ENCODE results near the gene TAAR8.
"Not testable (repeated sequence)": the region's sequence is repeated elsewhere in the genome, so short reads cannot be mapped to it uniquely, and the experiment has no call there.

Gene TAAR8

DNA sequence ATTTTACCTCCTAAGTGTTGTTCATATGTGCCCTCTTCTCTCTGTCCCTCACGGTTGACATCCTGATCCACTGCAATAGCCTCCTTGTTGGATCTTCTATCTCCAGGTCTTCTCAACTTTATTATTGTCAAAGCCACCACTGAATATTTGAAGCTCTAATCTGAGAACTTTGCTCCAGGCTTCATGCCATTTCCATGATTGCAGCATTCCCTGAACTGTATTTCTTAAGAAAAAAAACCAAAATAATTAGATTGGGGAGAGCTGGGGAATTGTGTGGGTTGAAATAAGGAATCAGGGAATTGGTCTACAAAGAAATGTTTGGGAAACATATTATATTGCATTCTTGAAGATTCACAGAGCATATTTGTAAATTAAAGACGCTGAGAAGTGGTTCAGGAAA is 37.1 kb upstream of the TAAR8 start:
- Histone ChIP-seq H3K4me1 (ENCODE audit: insufficient read depth, low read length) (peaks cover 13% of the 10 kb centered on the region), H3K27ac (ENCODE audit: low read depth, low read length) (no peak overlapping the region), H3K9me3 (ENCODE audit: low read length) (no peaks in the 10 kb centered on the region), H3K9ac (ENCODE audit: low read length) (no peak overlapping the region), H3K36me3 (ENCODE audit: insufficient read depth, low read length) (no peaks in the 10 kb centered on the region), H3K4me3 (ENCODE audit: low read depth in 1 of 2, low read length in 2 of 2) (no peak overlapping the region), H3K27me3 (ENCODE audit: control insufficient read depth in 1 of 2, insufficient read depth in 2 of 2, low read length in 2 of 2) (no peaks in the 10 kb centered on the region)

DNA sequence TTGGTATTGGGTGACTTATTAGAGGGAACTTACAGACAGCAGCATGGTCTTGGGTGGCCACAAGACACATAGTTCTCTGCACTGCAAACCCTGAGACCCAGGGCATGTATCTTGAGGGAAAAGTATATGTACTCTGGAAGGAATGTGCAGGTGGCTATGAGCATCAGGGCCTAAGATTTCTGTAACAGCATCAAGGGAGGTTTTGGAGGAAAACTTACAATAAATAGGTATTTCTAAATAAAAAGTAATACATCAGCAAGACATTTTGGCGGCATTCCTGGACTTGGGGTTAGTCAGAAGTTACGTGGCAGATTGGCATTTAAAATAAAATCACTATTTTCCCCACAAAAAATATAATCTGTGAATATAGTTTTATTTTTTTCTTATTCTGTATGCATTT is 31.5 kb upstream of the TAAR8 start:
- Histone ChIP-seq H3K27ac (ENCODE audit: low read depth, low read length) (no peak overlapping the region), H3K36me3 (ENCODE audit: insufficient read depth, low read length) (no peaks in the 10 kb centered on the region), H3K4me3 (ENCODE audit: low read depth in 1 of 2, low read length in 2 of 2) (no peak overlapping the region), H3K9ac (ENCODE audit: low read length) (no peak overlapping the region), H3K4me1 (ENCODE audit: insufficient read depth, low read length) (no peaks in the 10 kb centered on the region), H3K9me3 (ENCODE audit: low read length) (no peaks in the 10 kb centered on the region), H3K27me3 (ENCODE audit: control insufficient read depth in 1 of 2, insufficient read depth in 2 of 2, low read length in 2 of 2) (no peaks in the 10 kb centered on the region)

DNA sequence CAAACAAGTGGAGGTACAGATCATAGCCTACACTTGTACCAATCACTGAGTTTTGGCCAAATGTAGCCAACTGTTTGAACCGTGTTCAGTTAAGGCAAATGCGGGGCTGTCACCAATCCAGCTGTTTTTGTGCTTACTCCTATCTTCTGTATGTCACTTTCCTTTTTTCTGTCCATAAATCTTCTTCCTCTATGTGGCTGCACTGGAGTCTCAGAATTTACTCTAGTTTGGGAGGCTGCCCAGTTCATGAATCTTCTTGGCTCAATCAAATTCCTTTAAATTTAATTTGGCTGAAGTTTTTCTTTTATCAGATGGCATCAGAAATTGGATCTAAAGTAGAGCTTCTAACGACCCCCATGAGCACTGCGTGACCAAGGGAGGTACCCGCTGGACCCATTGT is 27.8 kb upstream of the TAAR8 start:
- no peak overlapping the region for H3K4me3 ChIP-seq (ENCODE audit: low read depth in 1 of 2, low read length in 2 of 2)
- no peaks in the 10 kb centered on the region for H3K9me3 ChIP-seq (ENCODE audit: low read length)
- no peak overlapping the region for H3K9ac ChIP-seq (ENCODE audit: low read length)
- no peaks in the 10 kb centered on the region for H3K27me3 ChIP-seq (ENCODE audit: control insufficient read depth in 1 of 2, insufficient read depth in 2 of 2, low read length in 2 of 2)
- no peaks in the 10 kb centered on the region for H3K36me3 ChIP-seq (ENCODE audit: insufficient read depth, low read length)
- H3K4me1 ChIP-seq (ENCODE audit: insufficient read depth, low read length), result no peaks in the 10 kb centered on the region
- H3K27ac ChIP-seq (ENCODE audit: low read depth, low read length), result no peak overlapping the region

DNA sequence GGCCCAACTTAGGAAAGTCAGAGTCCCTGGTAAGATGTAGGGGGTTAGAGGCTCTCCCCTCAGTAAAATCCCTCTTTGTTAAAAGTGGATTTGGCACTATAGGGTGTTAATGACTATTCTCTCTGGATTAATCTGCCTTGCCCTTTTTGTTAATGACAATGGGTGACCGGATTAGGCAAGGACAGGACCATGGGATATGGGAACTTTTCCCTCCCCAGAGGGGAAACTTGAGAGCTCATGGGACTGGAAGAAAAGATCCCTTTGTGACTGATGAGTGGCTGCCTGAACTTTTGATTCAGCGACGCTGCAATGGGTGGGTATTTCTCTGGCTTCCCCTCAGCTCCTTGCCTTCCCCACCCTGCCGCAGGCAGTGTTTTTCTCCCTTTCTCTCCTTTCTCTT is 26.6 kb upstream of the TAAR8 start:
- H3K27ac ChIP-seq (ENCODE audit: low read depth, low read length), result no peak overlapping the region
- H3K27me3 ChIP-seq (ENCODE audit: control insufficient read depth in 1 of 2, insufficient read depth in 2 of 2, low read length in 2 of 2), result no peaks in the 10 kb centered on the region
- H3K4me3 ChIP-seq (ENCODE audit: low read depth in 1 of 2, low read length in 2 of 2), result no peak overlapping the region
- no peaks in the 10 kb centered on the region for H3K4me1 ChIP-seq (ENCODE audit: insufficient read depth, low read length)
- no peaks in the 10 kb centered on the region for H3K36me3 ChIP-seq (ENCODE audit: insufficient read depth, low read length)
- H3K9me3 ChIP-seq (ENCODE audit: low read length), result no peaks in the 10 kb centered on the region
- H3K9ac ChIP-seq (ENCODE audit: low read length), result no peak overlapping the region

DNA sequence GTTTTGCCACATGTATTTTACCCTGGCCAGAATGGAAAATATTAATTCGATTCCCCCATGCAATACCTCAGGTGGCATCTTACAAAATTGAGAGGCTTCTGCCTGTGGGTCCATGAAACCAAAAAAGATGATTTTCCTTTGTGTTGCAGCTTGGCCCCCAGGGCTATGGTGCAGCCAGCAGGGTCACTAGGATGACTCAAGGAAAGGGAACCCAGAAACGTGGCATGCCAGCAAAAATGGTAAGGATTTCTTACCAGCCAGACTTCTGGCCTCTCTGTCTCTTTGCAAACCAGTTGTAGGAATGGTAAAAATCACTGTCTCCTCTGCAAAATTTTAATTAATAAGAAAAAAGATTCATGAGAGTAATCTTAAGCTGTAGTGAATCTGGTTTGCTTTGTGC is 26.0 kb upstream of the TAAR8 start:
- H3K27me3 ChIP-seq (ENCODE audit: control insufficient read depth in 1 of 2, insufficient read depth in 2 of 2, low read length in 2 of 2), result no peaks in the 10 kb centered on the region

DNA sequence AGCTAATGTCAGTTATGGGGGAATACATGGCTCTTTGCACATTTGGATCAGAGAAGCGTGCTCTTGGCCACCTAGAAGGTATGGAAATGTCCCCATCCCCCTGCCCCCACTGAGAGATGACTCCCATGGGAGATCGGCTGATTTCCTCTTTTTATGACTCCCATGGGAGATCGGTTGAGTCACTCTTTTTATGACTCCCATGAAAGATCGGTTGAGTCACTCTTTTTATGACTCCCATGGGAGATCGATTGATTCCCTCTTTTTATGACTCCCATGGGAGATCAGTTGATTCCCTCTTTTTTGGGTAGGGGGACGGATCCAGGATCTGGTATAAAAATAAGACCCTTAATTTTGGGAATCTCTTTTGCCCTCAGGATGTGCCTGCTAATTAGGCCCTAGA is 24.7 kb upstream of the TAAR8 start:
- Histone ChIP-seq H3K9me3 (ENCODE audit: low read length) (no peaks in the 10 kb centered on the region), H3K36me3 (ENCODE audit: insufficient read depth, low read length) (no peaks in the 10 kb centered on the region), H3K27ac (ENCODE audit: low read depth, low read length) (no peak overlapping the region), H3K9ac (ENCODE audit: low read length) (no peak overlapping the region), H3K4me3 (ENCODE audit: low read depth in 1 of 2, low read length in 2 of 2) (no peak overlapping the region), H3K27me3 (ENCODE audit: control insufficient read depth in 1 of 2, insufficient read depth in 2 of 2, low read length in 2 of 2) (no peaks in the 10 kb centered on the region), H3K4me1 (ENCODE audit: insufficient read depth, low read length) (no peaks in the 10 kb centered on the region)

More for the DNA sequence above, 26.0 kb upstream of the TAAR8 start:
- no peak overlapping the region for H3K9ac ChIP-seq (ENCODE audit: low read length)
- no peaks in the 10 kb centered on the region for H3K9me3 ChIP-seq (ENCODE audit: low read length)
- no peak overlapping the region for H3K27ac ChIP-seq (ENCODE audit: low read depth, low read length)
- no peak overlapping the region for H3K4me3 ChIP-seq (ENCODE audit: low read depth in 1 of 2, low read length in 2 of 2)
- no peaks in the 10 kb centered on the region for H3K4me1 ChIP-seq (ENCODE audit: insufficient read depth, low read length)
- H3K36me3 ChIP-seq (ENCODE audit: insufficient read depth, low read length), result no peaks in the 10 kb centered on the region

DNA sequence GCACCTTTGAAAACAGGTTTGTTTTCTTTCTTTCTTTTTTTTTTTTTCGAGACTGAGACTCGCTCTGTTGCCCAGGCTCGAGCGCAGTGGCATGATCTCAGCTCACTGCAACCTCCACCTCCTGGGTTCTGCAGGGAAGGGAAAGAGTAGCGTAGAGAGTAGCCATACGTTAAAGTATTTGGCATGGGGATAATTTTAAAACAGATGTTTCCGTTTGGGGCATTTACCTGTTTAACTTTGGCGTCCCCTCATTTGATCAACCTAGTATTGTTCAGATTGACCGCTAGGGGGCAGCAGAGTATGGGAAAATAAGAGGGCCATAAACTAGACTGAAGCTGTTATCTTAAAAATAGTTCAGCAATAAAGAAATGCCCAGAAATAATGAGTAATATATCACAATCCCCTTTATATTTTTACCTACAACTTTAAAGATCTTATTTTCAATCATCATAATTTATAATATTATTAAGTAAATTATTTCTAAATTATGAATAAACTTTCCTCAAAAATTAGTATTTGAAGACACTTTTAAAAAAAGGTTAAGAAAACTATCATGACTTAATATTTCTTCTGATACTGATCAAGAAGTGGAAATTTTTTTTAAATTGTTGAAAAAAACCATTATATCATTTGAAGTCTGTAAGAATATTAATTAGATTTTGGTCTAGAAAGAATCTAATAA is 22.0 kb upstream of the TAAR8 start:
- no peaks in the 10 kb centered on the region for H3K27me3 ChIP-seq (ENCODE audit: control insufficient read depth in 1 of 2, insufficient read depth in 2 of 2, low read length in 2 of 2)
- no peaks in the 10 kb centered on the region for H3K9me3 ChIP-seq (ENCODE audit: low read length)
- no peak overlapping the region for H3K9ac ChIP-seq (ENCODE audit: low read length)
- H3K27ac ChIP-seq (ENCODE audit: low read depth, low read length), result no peak overlapping the region
- no peak overlapping the region for H3K4me3 ChIP-seq (ENCODE audit: low read depth in 1 of 2, low read length in 2 of 2)
- H3K36me3 ChIP-seq (ENCODE audit: insufficient read depth, low read length), result no peaks in the 10 kb centered on the region
- H3K4me1 ChIP-seq (ENCODE audit: insufficient read depth, low read length), result no peaks in the 10 kb centered on the region

DNA sequence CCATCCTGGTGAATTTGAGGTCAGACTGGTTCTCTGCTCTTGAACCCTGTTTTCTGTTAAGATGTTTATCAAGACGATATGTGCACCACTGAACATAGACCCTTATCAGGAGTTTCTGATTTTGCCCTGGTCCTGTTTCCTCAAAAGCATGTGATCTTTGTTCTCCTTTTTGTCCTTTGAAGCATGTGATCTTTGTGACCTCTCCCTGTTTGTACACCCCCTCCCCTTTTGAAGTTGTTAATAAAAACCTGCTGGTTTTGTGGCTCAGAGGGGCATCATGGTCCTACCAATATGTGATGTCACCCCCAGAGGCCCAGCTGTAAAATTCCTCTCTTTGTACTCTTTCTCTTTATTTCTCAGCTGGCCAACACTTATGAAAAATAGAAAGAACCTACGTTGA is 17.9 kb upstream of the TAAR8 start:
- H3K4me3 ChIP-seq (ENCODE audit: low read depth in 1 of 2, low read length in 2 of 2), result not testable (repeated sequence)

DNA sequence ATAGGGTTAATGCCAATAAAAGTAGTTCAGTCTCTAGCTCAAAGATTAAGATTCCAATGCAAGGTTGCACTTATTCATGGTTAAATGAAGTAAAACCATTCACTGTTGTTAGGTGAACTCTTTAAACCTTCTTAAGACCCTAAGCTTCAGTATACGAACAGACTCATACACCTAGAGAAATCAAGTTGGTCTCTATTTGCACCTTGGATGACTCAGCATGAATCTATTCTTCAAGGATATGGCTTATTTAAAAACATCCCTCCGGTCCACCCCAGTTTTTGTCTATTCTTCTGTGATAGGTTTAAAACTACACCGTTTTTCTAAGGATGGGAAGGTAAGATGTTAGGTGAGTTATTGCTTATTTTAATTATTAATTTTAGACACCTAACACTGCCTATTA is 15.3 kb upstream of the TAAR8 start:
- no peaks in the 10 kb centered on the region for H3K9me3 ChIP-seq (ENCODE audit: low read length)

More for the DNA sequence above, 17.9 kb upstream of the TAAR8 start:
- H3K36me3 ChIP-seq (ENCODE audit: insufficient read depth, low read length); H3K9ac ChIP-seq (ENCODE audit: low read length); H3K27ac ChIP-seq (ENCODE audit: low read depth, low read length); H3K9me3 ChIP-seq (ENCODE audit: low read length); H3K27me3 ChIP-seq (ENCODE audit: control insufficient read depth in 1 of 2, insufficient read depth in 2 of 2, low read length in 2 of 2); H3K4me1 ChIP-seq (ENCODE audit: insufficient read depth, low read length): not testable (repeated sequence)

DNA sequence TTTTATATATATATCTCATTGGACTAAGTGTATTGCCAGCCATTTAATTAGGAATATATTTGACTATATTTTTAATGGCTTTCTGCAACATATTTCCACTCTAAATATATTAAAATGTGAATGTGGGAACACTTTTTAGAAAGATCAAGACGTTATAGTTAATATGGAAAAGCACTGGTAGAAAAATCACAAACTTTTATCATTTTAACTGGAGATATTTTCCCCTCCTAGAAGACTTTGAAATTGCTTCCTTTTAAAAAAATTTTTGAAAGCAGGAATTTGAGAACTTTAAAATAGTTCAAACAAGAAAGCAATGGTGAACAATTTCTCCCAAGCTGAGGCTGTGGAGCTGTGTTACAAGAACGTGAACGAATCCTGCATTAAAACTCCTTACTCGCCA is 14.5 kb upstream of the TAAR8 start, which contains the start of gene TAAR9:
TAAR9 (plus strand) TSS at position 301 of the 400 bp plus-strand sequence; CDS start at position 314, 13 bp downstream.
- no peaks in the 10 kb centered on the region for H3K36me3 ChIP-seq (ENCODE audit: insufficient read depth, low read length)
- H3K9me3 ChIP-seq (ENCODE audit: low read length), result no peaks in the 10 kb centered on the region
- H3K27me3 ChIP-seq (ENCODE audit: control insufficient read depth in 1 of 2, insufficient read depth in 2 of 2, low read length in 2 of 2), result no peaks in the 10 kb centered on the region
- H3K4me1 ChIP-seq (ENCODE audit: insufficient read depth, low read length), result peaks cover 7% of the 10 kb centered on the region
- no peak within 1 kb of the TSS for H3K4me3 ChIP-seq (ENCODE audit: low read depth in 1 of 2, low read length in 2 of 2)
- H3K27ac ChIP-seq (ENCODE audit: low read depth, low read length), result no peak within 1 kb of the TSS
- no peak within 1 kb of the TSS for H3K9ac ChIP-seq (ENCODE audit: low read length)

More for the DNA sequence above, 15.3 kb upstream of the TAAR8 start:
- H3K4me1 ChIP-seq (ENCODE audit: insufficient read depth, low read length), result peaks cover 7% of the 10 kb centered on the region
- H3K4me3 ChIP-seq (ENCODE audit: low read depth in 1 of 2, low read length in 2 of 2), result no peak overlapping the region
- H3K9ac ChIP-seq (ENCODE audit: low read length), result no peak overlapping the region
- no peaks in the 10 kb centered on the region for H3K36me3 ChIP-seq (ENCODE audit: insufficient read depth, low read length)
- no peak overlapping the region for H3K27ac ChIP-seq (ENCODE audit: low read depth, low read length)
- H3K27me3 ChIP-seq (ENCODE audit: control insufficient read depth in 1 of 2, insufficient read depth in 2 of 2, low read length in 2 of 2), result no peaks in the 10 kb centered on the region

DNA sequence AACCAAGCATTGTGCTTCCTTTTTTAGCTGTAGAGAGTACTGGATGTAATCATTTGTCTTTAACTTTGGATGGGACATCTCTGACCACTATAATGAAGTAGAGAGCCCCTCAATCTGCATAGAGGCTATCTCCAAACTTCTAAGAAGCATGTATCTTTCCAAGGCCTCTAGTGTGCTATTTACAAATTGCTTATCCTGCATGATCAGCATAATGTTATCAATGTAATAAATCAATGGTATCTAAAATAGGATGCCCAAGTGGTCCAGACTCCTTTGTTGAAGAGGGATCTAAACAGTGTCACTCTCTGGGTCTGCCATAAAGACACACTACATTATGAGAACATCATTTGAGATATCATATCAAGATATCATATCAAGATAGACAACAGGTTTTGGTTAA is 7.6 kb upstream of the TAAR8 start:
- Histone ChIP-seq H3K9ac (ENCODE audit: low read length) (no peak overlapping the region), H3K9me3 (ENCODE audit: low read length) (no peaks in the 10 kb centered on the region), H3K27ac (ENCODE audit: low read depth, low read length) (no peak overlapping the region), H3K4me3 (ENCODE audit: low read depth in 1 of 2, low read length in 2 of 2) (no peak overlapping the region), H3K36me3 (ENCODE audit: insufficient read depth, low read length) (no peaks in the 10 kb centered on the region), H3K27me3 (ENCODE audit: control insufficient read depth in 1 of 2, insufficient read depth in 2 of 2, low read length in 2 of 2) (no peaks in the 10 kb centered on the region), H3K4me1 (ENCODE audit: insufficient read depth, low read length) (no peaks in the 10 kb centered on the region)

DNA sequence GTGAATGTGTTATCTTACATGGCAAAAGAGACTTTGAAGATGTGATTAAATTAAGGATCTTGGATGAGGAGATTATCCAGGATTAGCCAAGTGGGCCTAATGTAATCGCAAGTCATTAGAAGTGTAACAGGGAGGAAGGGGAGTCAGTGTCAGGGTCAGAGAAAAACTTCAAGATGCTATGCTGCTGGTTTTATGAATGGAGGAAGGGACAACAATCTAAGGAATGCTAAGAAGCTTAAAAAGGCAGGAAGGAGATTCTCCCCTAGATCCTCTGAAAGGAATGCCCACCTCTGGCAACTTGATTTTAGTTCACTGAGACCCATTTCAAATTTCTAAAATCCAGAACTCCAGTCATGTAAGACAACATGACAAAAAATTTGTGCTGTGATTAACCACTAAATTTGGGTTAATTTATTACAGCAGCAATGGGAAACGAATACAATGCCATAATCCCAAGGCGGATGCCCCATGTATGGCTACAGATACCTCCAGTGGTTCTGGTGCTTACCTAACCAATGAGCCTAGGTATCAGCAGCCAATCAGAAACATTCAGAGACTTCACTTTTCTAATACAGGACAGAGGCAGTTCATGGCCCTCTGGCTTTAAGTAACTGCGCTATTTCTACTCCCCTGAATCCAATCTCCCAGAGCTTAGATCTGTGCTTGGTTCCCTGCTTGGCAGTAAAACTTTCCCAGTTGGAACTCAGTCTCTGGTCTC is 3.6 kb upstream of the TAAR8 start:
- Histone ChIP-seq H3K4me3 (ENCODE audit: low read depth in 1 of 2, low read length in 2 of 2) (no peak overlapping the region), H3K27me3 (ENCODE audit: control insufficient read depth in 1 of 2, insufficient read depth in 2 of 2, low read length in 2 of 2) (no peaks in the 10 kb centered on the region), H3K4me1 (ENCODE audit: insufficient read depth, low read length) (no peaks in the 10 kb centered on the region), H3K27ac (ENCODE audit: low read depth, low read length) (no peak overlapping the region), H3K36me3 (ENCODE audit: insufficient read depth, low read length) (no peaks in the 10 kb centered on the region), H3K9ac (ENCODE audit: low read length) (no peak overlapping the region), H3K9me3 (ENCODE audit: low read length) (no peaks in the 10 kb centered on the region)
